ENCODE results near the gene LIPC.

Gene LIPC

GRCh38 chr15:58518626-58519025, 86.8 kb downstream of the LIPC start:
- DNase-seq (ENCODE audit: low read depth), result no peak
- no peak overlapping the region for H3K4me3 ChIP-seq (ENCODE audit: control insufficient read depth, low read depth, low read length)
- TF ChIP-seq, protein P1, sequence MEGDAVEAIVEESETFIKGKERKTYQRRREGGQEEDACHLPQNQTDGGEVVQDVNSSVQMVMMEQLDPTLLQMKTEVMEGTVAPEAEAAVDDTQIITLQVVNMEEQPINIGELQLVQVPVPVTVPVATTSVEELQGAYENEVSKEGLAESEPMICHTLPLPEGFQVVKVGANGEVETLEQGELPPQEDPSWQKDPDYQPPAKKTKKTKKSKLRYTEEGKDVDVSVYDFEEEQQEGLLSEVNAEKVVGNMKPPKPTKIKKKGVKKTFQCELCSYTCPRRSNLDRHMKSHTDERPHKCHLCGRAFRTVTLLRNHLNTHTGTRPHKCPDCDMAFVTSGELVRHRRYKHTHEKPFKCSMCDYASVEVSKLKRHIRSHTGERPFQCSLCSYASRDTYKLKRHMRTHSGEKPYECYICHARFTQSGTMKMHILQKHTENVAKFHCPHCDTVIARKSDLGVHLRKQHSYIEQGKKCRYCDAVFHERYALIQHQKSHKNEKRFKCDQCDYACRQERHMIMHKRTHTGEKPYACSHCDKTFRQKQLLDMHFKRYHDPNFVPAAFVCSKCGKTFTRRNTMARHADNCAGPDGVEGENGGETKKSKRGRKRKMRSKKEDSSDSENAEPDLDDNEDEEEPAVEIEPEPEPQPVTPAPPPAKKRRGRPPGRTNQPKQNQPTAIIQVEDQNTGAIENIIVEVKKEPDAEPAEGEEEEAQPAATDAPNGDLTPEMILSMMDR (IDR thresholded peaks at IDR 0.05; ENCODE audit: control insufficient read depth, insufficient read depth, low read depth, low read length, missing control alignments), result no peak

DNA sequence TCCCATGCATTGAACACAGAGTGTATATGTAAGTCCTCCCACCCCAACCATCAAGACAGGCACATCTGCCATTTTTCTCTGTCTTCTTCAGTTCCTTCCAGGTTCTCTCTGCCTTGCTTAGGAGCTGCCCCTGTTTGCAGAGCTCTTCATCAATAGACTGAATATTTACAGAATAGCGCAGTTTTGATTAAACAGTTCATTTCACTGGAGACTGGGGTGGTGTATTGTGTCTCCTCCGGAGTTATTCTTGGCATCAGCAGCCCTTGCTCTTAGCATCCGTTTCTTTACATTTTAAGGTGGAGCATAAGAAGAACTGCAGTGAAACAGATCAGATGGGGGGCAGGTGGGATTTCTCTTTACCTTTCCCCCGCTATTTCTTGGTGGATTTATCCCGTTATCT, 87.7 kb downstream of the LIPC start:
- no peak overlapping the region for H3K4me3 ChIP-seq (ENCODE audit: control insufficient read depth, low read depth, low read length)
- TF ChIP-seq, protein P1 (IDR thresholded peaks at IDR 0.05; ENCODE audit: control insufficient read depth, insufficient read depth, low read depth, low read length, missing control alignments), result no peak

GRCh38 chr15:58520464-58520863, 88.7 kb downstream of the LIPC start:
- DNase-seq (ENCODE audit: low read depth), result no peak
- no peak overlapping the region for H3K4me3 ChIP-seq (ENCODE audit: control insufficient read depth, low read depth, low read length)

More for the DNA sequence above, 87.7 kb downstream of the LIPC start:
- no peak for DNase-seq (ENCODE audit: low read depth)

DNA sequence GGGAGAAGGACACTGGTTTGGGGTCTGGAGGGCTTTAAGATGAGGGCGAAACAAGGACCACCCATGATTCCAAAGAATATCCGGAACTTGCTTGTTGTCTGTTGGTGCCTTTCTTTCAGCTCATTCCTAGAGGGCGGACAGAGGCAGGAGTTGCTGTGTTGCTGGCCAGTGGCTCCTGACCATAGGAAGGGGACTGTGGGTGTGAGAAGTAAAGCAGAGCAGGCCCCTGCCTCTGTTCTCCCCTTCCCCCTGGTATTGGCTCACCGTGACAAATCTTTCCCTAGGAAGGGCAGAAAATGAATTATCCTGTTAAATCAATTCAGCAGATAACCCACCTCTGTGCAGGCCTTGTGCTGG, 89.1 kb downstream of the LIPC start:
- DNase-seq (ENCODE audit: low read depth), result no peak
- H3K4me3 ChIP-seq (ENCODE audit: control insufficient read depth, low read depth, low read length), result no peak overlapping the region
- TF ChIP-seq, protein P1 (IDR thresholded peaks at IDR 0.05; ENCODE audit: control insufficient read depth, insufficient read depth, low read depth, low read length, missing control alignments), result no peak

More at GRCh38 chr15:58520464-58520863, 88.7 kb downstream of the LIPC start:
- TF ChIP-seq, protein P1 (IDR thresholded peaks at IDR 0.05; ENCODE audit: control insufficient read depth, insufficient read depth, low read depth, low read length, missing control alignments), result no peak

- H3K4me3 ChIP-seq (ENCODE audit: control insufficient read depth, low read depth, low read length), result no peak overlapping the region
- no peak for DNase-seq (ENCODE audit: low read depth)
- TF ChIP-seq, protein P1 (IDR thresholded peaks at IDR 0.05; ENCODE audit: control insufficient read depth, insufficient read depth, low read depth, low read length, missing control alignments), result no peak
These were observed 89.7 kb downstream of the LIPC start for GRCh38 chr15:58521293-58521991.

DNA sequence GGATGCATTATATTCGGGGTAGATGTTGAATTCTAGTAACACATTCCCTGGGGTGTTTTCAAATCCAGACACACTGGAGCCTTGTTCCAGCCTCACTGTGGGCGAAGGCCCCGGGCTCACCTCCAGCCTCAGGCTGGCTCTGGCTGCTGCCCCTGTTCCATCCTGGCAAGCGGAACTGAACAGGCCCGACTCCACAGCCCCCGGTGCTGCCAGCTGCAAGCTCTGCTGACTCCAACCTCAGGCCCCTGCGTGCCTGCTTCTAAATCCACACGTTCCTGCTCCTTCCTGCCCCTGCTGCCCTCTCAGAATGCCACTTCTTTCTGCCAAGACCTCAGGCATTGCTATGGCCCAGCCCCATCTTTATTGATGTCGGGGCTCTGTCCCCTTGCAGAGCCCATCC, 90.6 kb downstream of the LIPC start:
- TF ChIP-seq, protein P1 (IDR thresholded peaks at IDR 0.05; ENCODE audit: control insufficient read depth, insufficient read depth, low read depth, low read length, missing control alignments), result no peak
- no peak overlapping the region for H3K4me3 ChIP-seq (ENCODE audit: control insufficient read depth, low read depth, low read length)
- no peak for DNase-seq (ENCODE audit: low read depth)

All from AG09309 (cell line).